ENCODE results near the gene SSH2.

The SSH2 gene

DNA sequence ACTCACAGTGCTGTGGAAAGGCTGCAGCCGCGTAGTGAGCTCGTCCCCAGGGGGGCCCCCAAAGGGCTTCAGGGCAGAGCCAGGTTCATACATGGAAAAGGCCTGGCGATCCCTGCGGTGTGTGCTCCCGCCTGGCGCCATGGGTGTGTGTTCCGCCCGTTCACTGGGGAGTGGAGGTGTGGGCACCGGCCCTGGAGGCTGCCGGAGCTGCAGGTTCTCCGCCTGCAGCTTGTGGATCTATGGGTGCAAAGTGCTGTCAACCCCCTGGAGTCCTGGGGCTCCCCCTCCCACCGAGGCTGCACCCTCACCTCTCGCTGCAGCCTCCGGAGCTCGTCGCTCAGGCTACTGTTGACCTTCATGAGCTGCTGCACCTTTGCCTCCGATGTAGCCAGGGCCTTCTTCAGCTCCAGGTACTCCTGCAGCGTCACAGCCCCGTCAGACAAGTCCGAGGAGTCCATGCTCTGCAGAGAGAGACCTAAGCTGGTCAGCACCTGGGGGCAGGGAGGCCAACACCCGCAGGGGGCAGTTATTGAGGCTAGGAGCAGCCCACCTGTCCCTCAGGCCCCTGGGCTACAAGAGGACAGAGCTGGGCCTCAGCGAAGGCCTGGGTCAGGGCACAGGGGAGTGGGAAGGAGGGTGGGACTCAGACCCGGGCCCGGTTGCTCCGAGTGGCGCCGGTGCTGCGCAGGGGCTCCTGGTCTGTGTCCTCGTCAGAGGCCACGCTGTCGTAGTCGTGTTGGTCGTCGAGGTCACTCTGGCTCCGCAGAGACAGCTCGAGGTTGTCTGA lies 353.6 kb downstream of the SSH2 start:
- no peak for DNase-seq (ENCODE audit: low spot score)
